Prostate gland (tissue), 2 donors: ENCODE data around the gene JAKMIP3.

Experiments
- CTCF ChIP-seq, 4 experiments: fragments of 200-600 bp in 2 of 4; fragments of 450-650 bp in 2 of 4; sonication (generic) in 2 of 4; IDR thresholded peaks; 1 replicate in 3 of 4; 2 replicates in 1 of 4; pipeline ENCODE4 v1.5.1; 2016 to 2019; ENCODE audit warnings: antibody characterized with exemption in 4 of 4, mild to moderate bottlenecking in 2 of 4, moderate library complexity in 2 of 4
- POLR2A ChIP-seq: fragments of 450-650 bp; IDR thresholded peaks from one replicate; pipeline ENCODE4 v1.6.1; 2016; ENCODE audit warnings: antibody characterized with exemption, mild to moderate bottlenecking

- no peak for TF ChIP-seq CTCF (IDR thresholded peaks at IDR 0.05)
- no peak for TF ChIP-seq POLR2A
These were observed 48.1 kb downstream of the JAKMIP3 start for GRCh38 chr10:132113766-132114365.
